ENCODE data around the gene TINCR. TPM values are rescaled to one million over a fixed set of nuclear protein-coding genes. Genes with fewer than 3 reads are reported as not detected.

Gene TINCR
- total RNA-seq, 2 experiments from 2014 or later = 0.74 to 1.6 TPM

DNA sequence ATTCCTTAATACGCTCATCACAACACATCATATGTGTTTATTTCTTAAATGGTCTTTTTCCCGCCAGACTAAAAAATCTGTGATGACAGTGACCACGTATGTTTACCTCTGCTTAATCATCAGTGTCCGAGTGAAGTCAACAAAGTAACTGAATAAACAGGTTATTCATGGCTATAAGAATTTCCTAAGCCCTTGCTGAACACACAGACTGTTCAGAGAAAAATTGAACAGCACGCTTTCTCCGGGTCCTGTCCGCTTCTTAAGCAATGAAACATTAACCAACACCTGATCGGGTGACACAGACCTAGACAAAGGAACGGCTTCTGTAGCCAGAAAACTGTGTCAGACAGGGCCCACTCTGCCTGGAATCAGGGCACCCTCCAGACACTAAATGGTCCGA, 40.5 kb upstream of the TINCR start:
- ChIA-PET POLR2A (interaction anchor here (1.0 kb wide), 1 partner anchor 14 kb away, joined by 4 read pairs; the partner anchor contains the start of gene SAFB2), CTCF (no interaction called here)
- Histone ChIP-seq H3K4me1 (ENCODE audit: insufficient read depth, low read length) (no peaks in the 10 kb centered on the region), H3K27me3 (ENCODE audit: control insufficient read depth in 1 of 2, insufficient read depth in 2 of 2, low read length in 2 of 2) (no peaks in the 10 kb centered on the region), H3K36me3 (ENCODE audit: insufficient read depth, low read length) (peaks cover 87% of the 10 kb centered on the region), H3K9me3 (ENCODE audit: control insufficient read depth in 1 of 2, insufficient read depth in 1 of 2, low read length in 2 of 2) (no peaks in the 10 kb centered on the region), H3K4me3 (ENCODE audit: low read length) (no peak overlapping the region), H3K27ac (ENCODE audit: low read depth in 1 of 2, low read length in 2 of 2) (no peak overlapping the region)
- H3K9me3 Mint-ChIP-seq = no peaks in the 10 kb centered on the region
- H3K27me3 Mint-ChIP-seq = no peaks in the 10 kb centered on the region
- DNase-seq (no peak), ATAC-seq (ENCODE audit: poor library complexity) (no peak)
- intact Hi-C loops (cut with DNase I, micrococcal nuclease) = no loop called here
- H3K4me3 Mint-ChIP-seq = no peak overlapping the region
- H3K4me1 Mint-ChIP-seq (ENCODE audit: low read depth) = peaks cover 13% of the 10 kb centered on the region
- TF ChIP-seq CTCF (IDR thresholded peaks at IDR 0.05) = no peak
- no peak overlapping the region for H3K27ac Mint-ChIP-seq
- H3K36me3 Mint-ChIP-seq (ENCODE audit: low read depth) = peaks cover 92% of the 10 kb centered on the region

DNA sequence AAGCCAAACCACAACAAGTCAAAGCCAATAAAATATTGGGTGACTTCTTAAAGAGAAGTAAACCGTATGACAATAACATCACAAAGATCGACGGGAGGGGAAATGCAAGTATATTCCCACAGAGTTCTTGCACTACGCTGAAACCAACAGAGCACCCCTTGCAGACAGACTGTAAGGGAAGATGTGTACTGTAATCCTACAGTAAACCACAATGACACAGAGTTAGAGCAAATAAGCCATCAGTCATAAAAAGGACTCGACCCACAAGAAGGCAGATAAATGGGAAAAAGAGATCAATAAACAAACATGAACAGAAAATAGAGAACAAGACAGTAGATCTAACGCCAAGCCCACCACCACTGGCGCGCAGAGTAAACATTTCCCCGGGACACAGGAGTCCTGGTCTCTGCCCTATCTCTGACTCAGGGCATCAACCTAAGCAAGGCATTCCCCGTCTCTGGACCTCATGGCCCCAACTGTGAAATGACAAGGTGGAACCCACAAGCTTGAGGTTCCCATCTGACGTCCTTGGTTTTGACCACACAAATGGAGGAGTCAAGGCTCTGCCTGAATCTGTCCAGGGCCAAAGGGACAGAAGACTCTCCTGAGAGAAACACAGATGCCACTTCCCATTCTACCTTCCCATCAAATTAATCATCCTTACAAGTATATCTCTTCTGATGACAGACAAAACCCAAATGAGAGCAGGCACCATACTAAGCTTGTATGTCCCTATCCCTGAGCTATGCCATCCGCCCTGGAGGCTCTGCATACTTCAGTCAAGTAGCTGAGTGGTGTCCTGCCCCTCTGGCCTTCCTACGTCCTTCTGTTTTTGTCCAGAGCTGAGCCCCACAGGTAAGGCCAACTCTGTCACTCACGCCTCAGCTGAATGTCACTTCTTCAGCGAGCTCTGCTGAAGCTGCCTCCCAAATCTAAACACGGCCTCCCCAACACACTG, 39.8 kb upstream of the TINCR start:
- CTCF ChIA-PET = no interaction called here
- Histone ChIP-seq H3K27ac (ENCODE audit: low read depth in 1 of 2, low read length in 2 of 2) (no peak overlapping the region), H3K4me3 (ENCODE audit: low read length) (no peak overlapping the region), H3K27me3 (ENCODE audit: control insufficient read depth in 1 of 2, insufficient read depth in 2 of 2, low read length in 2 of 2) (no peaks in the 10 kb centered on the region), H3K9me3 (ENCODE audit: control insufficient read depth in 1 of 2, insufficient read depth in 1 of 2, low read length in 2 of 2) (no peaks in the 10 kb centered on the region), H3K4me1 (ENCODE audit: insufficient read depth, low read length) (no peaks in the 10 kb centered on the region), H3K36me3 (ENCODE audit: insufficient read depth, low read length) (peaks cover 87% of the 10 kb centered on the region)
- peaks cover 91% of the 10 kb centered on the region for H3K36me3 Mint-ChIP-seq (ENCODE audit: low read depth)
- POLR2A ChIA-PET = interaction anchor here (1.0 kb wide), 1 partner anchor 14 kb away, joined by 4 read pairs; the partner anchor contains the start of gene SAFB2
- intact Hi-C loops (cut with DNase I, micrococcal nuclease) = no loop called here
- no peaks in the 10 kb centered on the region for H3K27me3 Mint-ChIP-seq
- H3K4me1 Mint-ChIP-seq (ENCODE audit: low read depth) = peaks cover 13% of the 10 kb centered on the region
- H3K9me3 Mint-ChIP-seq = no peaks in the 10 kb centered on the region
- no peak overlapping the region for H3K4me3 Mint-ChIP-seq
- ATAC-seq (ENCODE audit: poor library complexity) = no peak
- DNase-seq = no peak
- no peak for TF ChIP-seq CTCF (IDR thresholded peaks at IDR 0.05)
- H3K27ac Mint-ChIP-seq = no peak overlapping the region

- intact Hi-C loops (cut with DNase I, micrococcal nuclease) = no loop called here
- ChIA-PET CTCF (no interaction called here), POLR2A (no interaction called here)
- peaks cover 91% of the 10 kb centered on the region for H3K36me3 ChIP-seq (ENCODE audit: insufficient read depth, low read length)
- H3K27me3 ChIP-seq (ENCODE audit: control insufficient read depth in 1 of 2, insufficient read depth in 2 of 2, low read length in 2 of 2) = no peaks in the 10 kb centered on the region
- ATAC-seq (ENCODE audit: poor library complexity) (no peak), DNase-seq (no peak)
- no peaks in the 10 kb centered on the region for H3K4me1 ChIP-seq (ENCODE audit: insufficient read depth, low read length)
- H3K27ac Mint-ChIP-seq = no peak overlapping the region
- TF ChIP-seq CTCF (IDR thresholded peaks at IDR 0.05) = no peak
- no peaks in the 10 kb centered on the region for H3K27me3 Mint-ChIP-seq
- H3K27ac ChIP-seq (ENCODE audit: low read depth in 1 of 2, low read length in 2 of 2) = no peak overlapping the region
- peaks cover 95% of the 10 kb centered on the region for H3K36me3 Mint-ChIP-seq (ENCODE audit: low read depth)
- no peaks in the 10 kb centered on the region for H3K9me3 ChIP-seq (ENCODE audit: control insufficient read depth in 1 of 2, insufficient read depth in 1 of 2, low read length in 2 of 2)
- no peaks in the 10 kb centered on the region for H3K9me3 Mint-ChIP-seq
- peaks cover 13% of the 10 kb centered on the region for H3K4me1 Mint-ChIP-seq (ENCODE audit: low read depth)
- H3K4me3 ChIP-seq (ENCODE audit: low read length) = no peak overlapping the region
- H3K4me3 Mint-ChIP-seq = no peak overlapping the region
Observed at GRCh38 chr19:5605362-5605761, 37.6 kb upstream of the TINCR start.

Measured in CD4-positive, alpha-beta T cell (primary cell).